Mesenchymal stem cell (in vitro differentiated cells and primary cell): Measurements from ENCODE around the gene FILIP1L.

Experiments
- DNase-seq: peaks from one replicate; pipeline ENCODE4 v3.0.0-alpha.2; 2013
- H2AFZ ChIP-seq: one replicate; pipeline ENCODE4 v1.6.1; 2013; ENCODE audit warnings: low read depth, mild to moderate bottlenecking, control low read depth, inconsistent platforms, low read length, moderate library complexity
- H2AK5ac ChIP-seq: 2 replicates; pipeline ENCODE4 v1.6.1; 2013; ENCODE audit warnings: low read length, moderate library complexity, mild to moderate bottlenecking, inconsistent platforms; ENCODE audit not compliant: severe bottlenecking
- H2BK120ac ChIP-seq: one replicate; pipeline ENCODE4 v1.6.1; 2013; ENCODE audit warnings: low read depth, mild to moderate bottlenecking, inconsistent platforms, low read length, moderate library complexity
- H2BK12ac ChIP-seq, 2 experiments: one replicate each; pipeline ENCODE4 v1.6.1; 2013; ENCODE audit warnings: inconsistent platforms in 2 of 2, low read length in 2 of 2, mild to moderate bottlenecking in 2 of 2, moderate library complexity in 2 of 2, control low read depth in 1 of 2
- H2BK15ac ChIP-seq: one replicate; pipeline ENCODE4 v1.6.1; 2013; ENCODE audit warnings: mild to moderate bottlenecking, low read depth, inconsistent platforms; ENCODE audit not compliant: poor library complexity, severe bottlenecking
- H2BK5ac ChIP-seq: 2 replicates; pipeline ENCODE4 v1.6.1; 2013; ENCODE audit warnings: low read depth, mild to moderate bottlenecking, low read length, control low read depth, inconsistent platforms; ENCODE audit not compliant: poor library complexity, severe bottlenecking
- H3K14ac ChIP-seq, 2 experiments: one replicate each; pipeline ENCODE4 v1.6.1; 2013; ENCODE audit warnings: inconsistent platforms in 2 of 2, low read length in 2 of 2, control low read depth in 1 of 2, mild to moderate bottlenecking in 1 of 2, moderate library complexity in 1 of 2
- H3K18ac ChIP-seq, 2 experiments: one replicate each; pipeline ENCODE4 v1.6.1; 2013; ENCODE audit warnings: inconsistent platforms in 2 of 2, low read length in 2 of 2, control low read depth in 1 of 2, low read depth in 1 of 2, mild to moderate bottlenecking in 1 of 2
- H3K23ac ChIP-seq, 2 experiments: one replicate each; pipeline ENCODE4 v1.6.1; 2013; ENCODE audit warnings: inconsistent platforms in 2 of 2, low read length in 2 of 2, mild to moderate bottlenecking in 2 of 2, moderate library complexity in 2 of 2, control low read depth in 1 of 2
- H3K27ac ChIP-seq: 2 replicates; pipeline ENCODE4 v1.5.1; 2013; ENCODE audit warnings: mild to moderate bottlenecking, moderate library complexity, low read length, control low read depth, inconsistent platforms; ENCODE audit not compliant: poor library complexity, severe bottlenecking
- H3K27me3 ChIP-seq, 2 experiments: 2 replicates each; pipeline versions ENCODE4 v1.6.1 to v1.7.0; 2013; ENCODE audit warnings: low read length in 2 of 2, mild to moderate bottlenecking in 2 of 2, moderate library complexity in 2 of 2, control low read depth in 1 of 2, inconsistent platforms in 1 of 2; ENCODE audit not compliant: control insufficient read depth in 1 of 2, insufficient read depth in 1 of 2
- H3K36me3 ChIP-seq, 2 experiments: 2 replicates each; pipeline versions ENCODE4 v1.6.1 to v1.7.0; 2013; ENCODE audit warnings: low read length in 2 of 2, control low read depth in 1 of 2, inconsistent platforms in 1 of 2, low read depth in 1 of 2, mild to moderate bottlenecking in 1 of 2; ENCODE audit not compliant: insufficient read depth in 2 of 2, control insufficient read depth in 1 of 2
- H3K4ac ChIP-seq, 2 experiments: one replicate each; pipeline ENCODE4 v1.6.1; 2013; ENCODE audit warnings: inconsistent platforms in 2 of 2, low read length in 2 of 2, mild to moderate bottlenecking in 2 of 2, moderate library complexity in 2 of 2, control low read depth in 1 of 2, low read depth in 1 of 2
- H3K4me1 ChIP-seq: 2 replicates; pipeline ENCODE4 v1.6.1; 2013; ENCODE audit warnings: low read depth, low read length, control low read depth; ENCODE audit not compliant: control insufficient read depth, insufficient read depth
- H3K4me2 ChIP-seq: 2 replicates; pipeline ENCODE4 v1.6.1; 2013; ENCODE audit warnings: low read length, mild to moderate bottlenecking, inconsistent platforms; ENCODE audit not compliant: poor library complexity, severe bottlenecking
- H3K4me3 ChIP-seq, 2 experiments: 2 replicates each; pipeline versions ENCODE4 v1.5.1 to v1.7.0; 2013; ENCODE audit warnings: low read length in 2 of 2, mild to moderate bottlenecking in 2 of 2, control low read depth in 1 of 2, low read depth in 1 of 2; ENCODE audit not compliant: insufficient read depth in 1 of 2
- H3K79me1 ChIP-seq: replicated peaks from 2 replicates; pipeline ENCODE4 v1.6.1; 2013; ENCODE audit warnings: mild to moderate bottlenecking, control low read depth, low read length, inconsistent platforms; ENCODE audit not compliant: poor library complexity, severe bottlenecking
- H3K9ac ChIP-seq: 2 replicates; pipeline ENCODE4 v1.7.0; 2013; ENCODE audit warnings: mild to moderate bottlenecking, low read length, moderate library complexity
- H3K9me3 ChIP-seq: 2 replicates; pipeline ENCODE4 v1.7.0; 2013; ENCODE audit warnings: mild to moderate bottlenecking, low read length; ENCODE audit not compliant: control insufficient read depth
- H4K8ac ChIP-seq: one replicate; pipeline ENCODE4 v1.6.1; 2013; ENCODE audit warnings: inconsistent platforms, mild to moderate bottlenecking, low read length, moderate library complexity
- H4K91ac ChIP-seq: one replicate; pipeline ENCODE4 v1.6.1; 2013; ENCODE audit warnings: mild to moderate bottlenecking, low read length, inconsistent platforms
- WGBS: methylation state at CpG from one replicate; pipeline ENCODE4 v1.1.7; 2013; ENCODE audit warnings: mixed read lengths; 5-methylcytosine and 5-hydroxymethylcytosine counted together

FILIP1L gene

GRCh38 chr3:100136921-100137320 lies 22.6 kb upstream of the FILIP1L start:
- Histone ChIP-seq H2AFZ (no peak overlapping the region), H2BK15ac (no peak overlapping the region), H4K91ac (no peak overlapping the region), H3K4me1 (no peaks in the 10 kb centered on the region), H3K27me3 (no peaks in the 10 kb centered on the region), H3K36me3 (no peaks in the 10 kb centered on the region), H3K4me2 (no peak overlapping the region), H3K4me3 (no peak overlapping the region), H2BK12ac (no peak overlapping the region), H2BK5ac (no peak overlapping the region), H2AK5ac (no peak overlapping the region), H3K79me1 (no peaks in the 10 kb centered on the region), H3K9ac (no peak overlapping the region), H3K14ac (no peak overlapping the region), H3K9me3 (no peaks in the 10 kb centered on the region), H3K23ac (no peak overlapping the region), H4K8ac (no peak overlapping the region), H2BK120ac (no peak overlapping the region), H3K27ac (no peak overlapping the region), H3K18ac (peak overlapping the region in 1 of 2 experiments; percentile 58), H3K4ac (no peak overlapping the region)
- DNase-seq, result no peak
- 100% methylated on average over 1 of the region's 1 CpG for WGBS

- H2BK15ac ChIP-seq, result no peak overlapping the region
Measured at GRCh38 chr3:100131241-100131640, 16.9 kb upstream of the FILIP1L start.

GRCh38 chr3:100129941-100130340 lies 15.6 kb upstream of the FILIP1L start:
- H2BK120ac ChIP-seq, result no peak overlapping the region
- no peak overlapping the region for H2BK5ac ChIP-seq
- no peak overlapping the region for H2AFZ ChIP-seq
- no peak overlapping the region for H3K9ac ChIP-seq
- H3K79me1 ChIP-seq, result no peaks in the 10 kb centered on the region
- no peak overlapping the region for H3K27ac ChIP-seq
- H3K14ac ChIP-seq, result no peak overlapping the region
- H3K4me3 ChIP-seq, result no peak overlapping the region
- no peak overlapping the region for H2AK5ac ChIP-seq
- no peak overlapping the region for H4K91ac ChIP-seq
- H3K4me2 ChIP-seq, result no peak overlapping the region
- no peak overlapping the region for H3K18ac ChIP-seq
- no peaks in the 10 kb centered on the region for H3K27me3 ChIP-seq
- H4K8ac ChIP-seq, result no peak overlapping the region
- H3K36me3 ChIP-seq, result no peaks in the 10 kb centered on the region
- H3K9me3 ChIP-seq, result no peaks in the 10 kb centered on the region
- WGBS, result no CpG with 5 or more reads among the region's 1 CpG
- no peak for DNase-seq
- H3K4ac ChIP-seq, result no peak overlapping the region
- H2BK12ac ChIP-seq, result no peak overlapping the region
- no peak overlapping the region for H2BK15ac ChIP-seq
- no peaks in the 10 kb centered on the region for H3K4me1 ChIP-seq
- H3K23ac ChIP-seq, result no peak overlapping the region

More at GRCh38 chr3:100131241-100131640, 16.9 kb upstream of the FILIP1L start:
- H3K27me3 ChIP-seq, result no peaks in the 10 kb centered on the region
- no peaks in the 10 kb centered on the region for H3K36me3 ChIP-seq
- no peak overlapping the region for H3K9ac ChIP-seq
- H3K4me3 ChIP-seq, result no peak overlapping the region
- no peaks in the 10 kb centered on the region for H3K9me3 ChIP-seq
- H3K23ac ChIP-seq, result no peak overlapping the region
- no peak overlapping the region for H2AFZ ChIP-seq
- H3K4me1 ChIP-seq, result no peaks in the 10 kb centered on the region
- no peak for DNase-seq
- 95% methylated on average over 5 of the region's 6 CpGs for WGBS
- no peak overlapping the region for H3K4me2 ChIP-seq
- no peak overlapping the region for H3K14ac ChIP-seq
- H2AK5ac ChIP-seq, result no peak overlapping the region
- no peak overlapping the region for H3K4ac ChIP-seq
- H4K8ac ChIP-seq, result no peak overlapping the region
- no peak overlapping the region for H3K18ac ChIP-seq
- no peak overlapping the region for H3K27ac ChIP-seq
- no peaks in the 10 kb centered on the region for H3K79me1 ChIP-seq
- H2BK120ac ChIP-seq, result no peak overlapping the region
- no peak overlapping the region for H4K91ac ChIP-seq
- no peak overlapping the region for H2BK5ac ChIP-seq
- no peak overlapping the region for H2BK12ac ChIP-seq

GRCh38 chr3:100128565-100128964 lies 14.3 kb upstream of the FILIP1L start:
- H4K8ac ChIP-seq, result no peak overlapping the region
- H2BK12ac ChIP-seq, result no peak overlapping the region
- no peaks in the 10 kb centered on the region for H3K79me1 ChIP-seq
- no peak overlapping the region for H4K91ac ChIP-seq
- no peaks in the 10 kb centered on the region for H3K9me3 ChIP-seq
- no peak overlapping the region for H3K4me3 ChIP-seq
- no peak overlapping the region for H3K23ac ChIP-seq
- H3K27me3 ChIP-seq, result no peaks in the 10 kb centered on the region
- H2BK5ac ChIP-seq, result no peak overlapping the region
- WGBS, result 91% methylated on average over 3 of the region's 5 CpGs
- H3K4ac ChIP-seq, result no peak overlapping the region
- no peak overlapping the region for H2AFZ ChIP-seq
- no peaks in the 10 kb centered on the region for H3K4me1 ChIP-seq
- no peak overlapping the region for H3K27ac ChIP-seq
- no peak overlapping the region for H3K18ac ChIP-seq
- H3K9ac ChIP-seq, result no peak overlapping the region
- H3K4me2 ChIP-seq, result no peak overlapping the region
- peaks cover 0 to 2% of the 10 kb centered on the region in 2 experiments for H3K36me3 ChIP-seq
- H2BK15ac ChIP-seq, result no peak overlapping the region
- H2AK5ac ChIP-seq, result no peak overlapping the region
- H2BK120ac ChIP-seq, result no peak overlapping the region
- DNase-seq, result no peak
- H3K14ac ChIP-seq, result no peak overlapping the region
